Breast epithelium (tissue), 3 donors: ENCODE data around the gene PCBP3.

ENCODE experiments used
- CTCF ChIP-seq, 3 donors: fragments of 450-650 bp; IDR thresholded peaks; one replicate each; pipeline ENCODE4 v1.5.1; 2016 to 2017; ENCODE audit warnings: antibody characterized with exemption in 3 of 3, mild to moderate bottlenecking in 3 of 3, moderate library complexity in 3 of 3
- POLR2A ChIP-seq: fragments of 450-650 bp; IDR thresholded peaks from one replicate; pipeline ENCODE4 v1.6.1; 2016; ENCODE audit warnings: antibody characterized with exemption, mild to moderate bottlenecking, moderate library complexity
- POLR2AphosphoS5 ChIP-seq, 3 donors: sonication (generic); formaldehyde crosslinking; IDR thresholded peaks; one replicate each; pipeline ENCODE4 v1.6.1; 2017; ENCODE audit warnings: antibody characterized with exemption in 3 of 3

DNA sequence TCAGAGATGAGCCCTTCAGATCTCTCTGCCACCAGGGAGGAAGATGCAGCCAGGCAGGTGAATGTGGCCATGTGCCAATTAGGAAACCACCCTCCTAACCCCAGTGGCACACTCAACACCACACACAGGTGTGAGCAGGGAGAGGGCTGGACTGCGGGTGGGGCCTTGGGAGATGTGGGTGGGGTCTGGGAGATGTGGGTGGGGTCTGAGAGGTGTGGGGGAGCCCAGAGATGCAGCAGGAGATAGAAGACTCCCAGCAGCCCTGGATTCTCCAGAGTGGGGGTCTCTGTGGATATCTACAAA lies 294.9 kb downstream of the PCBP3 start:
- TF ChIP-seq POLR2AphosphoS5 (IDR thresholded peaks at IDR 0.05) (no peak), CTCF (IDR thresholded peaks at IDR 0.05) (no peak), POLR2A (no peak)
